ENCODE data around the gene MYRF.

The MYRF gene

DNA sequence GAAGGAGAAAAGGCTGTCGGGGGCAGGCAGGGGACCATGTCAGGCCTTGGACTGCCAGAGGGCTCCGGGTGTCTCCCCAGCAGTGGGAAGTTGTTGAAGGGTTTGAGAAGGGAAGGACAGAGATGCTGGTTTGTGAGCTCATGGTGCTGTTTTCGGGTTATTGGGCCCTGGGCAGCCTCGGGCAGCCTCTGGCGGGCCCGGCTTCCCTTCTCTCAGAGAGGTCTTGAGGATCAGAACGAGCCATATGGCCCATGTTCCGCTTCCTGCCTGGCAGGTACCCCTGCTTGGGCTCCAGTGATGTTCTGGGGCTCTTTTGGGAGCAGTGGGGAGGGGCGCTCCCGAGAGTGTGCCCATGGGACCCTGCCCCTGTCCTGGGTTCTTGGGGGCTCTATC is 9.8 kb downstream of the MYRF start:
- no peak for DNase-seq

DNA sequence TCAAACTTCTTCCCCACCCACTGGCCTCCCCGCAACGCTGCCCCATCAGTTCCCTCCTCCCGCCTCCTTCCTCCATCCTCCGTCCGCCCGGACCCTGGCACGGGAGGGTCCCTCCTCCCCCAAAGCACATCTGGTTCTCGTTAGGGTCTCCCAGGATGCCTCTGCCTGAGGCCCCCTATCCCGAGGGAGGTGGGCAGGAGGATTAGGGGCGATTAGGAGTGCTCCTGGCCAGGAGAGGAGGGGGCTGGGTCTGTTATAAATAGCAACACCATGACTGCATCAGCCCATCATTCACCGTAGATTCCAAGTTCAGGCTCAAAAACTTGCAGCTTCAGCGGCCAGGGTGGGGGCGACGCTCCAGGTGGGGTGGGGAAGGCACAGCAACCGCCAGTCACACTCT is 10.4 kb downstream of the MYRF start:
- no peak for DNase-seq

DNA sequence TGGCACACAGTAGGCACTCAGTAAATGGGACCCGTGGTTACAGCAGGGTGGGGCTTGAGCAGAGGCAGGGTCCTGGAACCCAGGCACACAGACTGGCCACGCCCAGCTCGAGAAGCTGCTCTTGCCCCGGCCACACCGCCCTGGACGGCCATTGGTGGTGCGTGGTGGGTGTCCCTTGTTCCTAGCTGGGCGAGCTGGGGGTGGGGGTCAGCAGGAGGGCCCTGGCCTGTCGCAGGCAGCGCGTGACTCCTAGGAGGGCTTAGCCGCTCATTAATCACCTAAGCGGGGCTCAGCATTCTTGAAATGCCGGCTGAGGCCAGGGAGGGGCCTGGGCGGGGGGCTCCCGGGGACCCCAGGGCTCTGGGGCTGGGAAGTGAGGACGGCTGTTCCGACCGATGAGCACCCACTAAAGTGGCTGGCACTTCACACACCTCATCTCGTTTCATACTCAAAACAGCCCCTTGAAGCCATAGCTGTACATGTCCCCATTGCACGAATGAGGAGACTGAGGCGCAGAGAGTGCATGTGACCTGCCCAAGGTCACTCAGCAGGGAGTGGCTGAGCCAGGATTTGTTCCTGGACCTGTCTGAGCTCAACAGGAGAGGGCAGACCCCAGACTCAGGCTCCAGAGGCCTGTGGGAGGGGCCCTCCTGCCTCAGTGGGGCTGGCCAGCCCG is 11.6 kb downstream of the MYRF start:
- DNase-seq = no peak

DNA sequence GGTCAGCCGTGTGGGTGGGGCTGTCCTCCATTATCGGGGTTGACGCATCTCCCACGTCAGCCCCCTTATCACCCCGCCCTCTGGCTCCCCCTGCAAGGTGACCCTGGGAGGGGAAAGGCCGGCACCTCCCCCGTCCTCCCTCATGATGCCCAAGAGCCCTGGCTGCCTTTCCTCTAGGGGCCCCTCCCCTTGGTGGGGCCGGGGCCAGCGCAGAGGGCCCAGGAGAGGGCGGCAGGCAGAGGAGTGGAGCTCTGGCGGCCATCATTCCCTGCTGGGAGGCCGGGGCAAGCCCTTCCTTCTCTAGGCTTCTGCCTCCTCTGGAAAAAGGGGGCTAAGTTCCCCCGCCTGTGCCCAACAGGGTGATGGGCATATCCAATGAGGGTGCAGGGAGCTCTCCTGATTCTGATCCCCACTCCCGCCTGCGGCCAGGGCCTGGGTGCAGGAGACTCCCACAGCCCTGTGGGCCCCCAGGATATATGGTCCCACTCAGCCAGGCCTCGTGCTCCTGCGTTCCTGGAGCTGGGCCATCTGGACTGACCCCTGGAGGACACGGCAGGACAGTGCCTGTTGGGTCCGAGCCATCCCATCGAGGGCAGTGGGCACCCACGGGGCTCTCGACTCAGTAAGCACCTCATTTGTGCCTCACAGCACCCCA is 12.3 kb downstream of the MYRF start:
- no peak for DNase-seq

DNA sequence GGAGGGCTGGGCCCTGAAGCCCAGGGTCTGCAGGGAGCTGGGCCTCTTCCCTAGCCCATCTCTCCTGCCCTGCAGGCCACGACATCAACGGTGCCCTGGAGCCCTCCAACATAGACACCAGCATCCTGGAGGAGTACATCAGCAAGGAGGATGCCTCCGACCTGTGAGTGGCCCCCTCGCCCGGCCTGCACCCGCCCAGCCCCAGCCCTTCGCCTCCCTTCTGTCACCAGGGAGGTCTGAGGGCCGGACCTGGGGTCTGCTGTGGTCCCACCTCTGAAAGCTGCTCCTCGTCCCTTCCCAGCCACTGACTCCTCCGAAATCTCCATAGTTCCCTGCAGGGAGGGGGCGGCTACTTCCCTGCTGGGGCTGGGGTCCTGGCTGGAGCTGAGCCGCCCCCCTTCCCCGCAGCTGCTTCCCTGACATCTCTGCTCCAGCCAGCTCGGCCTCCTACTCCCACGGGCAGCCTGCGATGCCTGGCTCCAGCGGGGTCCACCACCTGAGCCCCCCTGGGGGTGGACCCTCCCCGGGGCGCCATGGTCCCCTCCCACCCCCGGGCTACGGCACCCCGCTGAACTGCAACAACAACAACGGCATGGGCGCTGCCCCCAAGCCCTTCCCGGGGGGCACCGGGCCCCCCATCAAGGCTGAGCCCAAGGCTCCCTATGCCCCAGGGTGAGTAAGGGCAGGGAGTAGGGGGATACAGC is 13.3 kb downstream of the MYRF start:
- no peak for DNase-seq

DNA sequence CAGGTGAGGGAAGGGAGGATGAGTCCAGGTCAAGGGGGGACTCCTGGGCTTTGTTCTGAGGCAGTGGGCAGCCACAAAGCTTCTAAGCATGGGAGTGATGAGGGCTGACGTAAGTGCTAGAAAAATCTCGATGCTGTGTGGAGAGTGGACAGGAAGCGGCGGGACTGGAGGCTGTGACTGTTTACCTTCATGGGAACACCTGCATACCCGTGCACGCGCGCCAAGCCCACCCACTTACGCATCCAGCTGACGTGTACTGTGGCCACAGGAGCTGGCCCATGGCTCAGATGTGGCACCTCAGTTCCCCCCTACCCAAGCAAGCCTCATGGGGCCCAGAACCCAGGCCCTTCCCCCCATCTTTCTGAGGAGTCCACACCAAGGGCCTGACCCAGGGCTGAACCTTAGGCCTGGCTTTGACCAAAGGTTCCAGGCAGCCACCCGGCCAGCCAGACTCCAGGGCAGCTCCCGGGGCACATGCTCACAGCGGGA is 14.0 kb downstream of the MYRF start:
- DNase-seq = no peak

DNA sequence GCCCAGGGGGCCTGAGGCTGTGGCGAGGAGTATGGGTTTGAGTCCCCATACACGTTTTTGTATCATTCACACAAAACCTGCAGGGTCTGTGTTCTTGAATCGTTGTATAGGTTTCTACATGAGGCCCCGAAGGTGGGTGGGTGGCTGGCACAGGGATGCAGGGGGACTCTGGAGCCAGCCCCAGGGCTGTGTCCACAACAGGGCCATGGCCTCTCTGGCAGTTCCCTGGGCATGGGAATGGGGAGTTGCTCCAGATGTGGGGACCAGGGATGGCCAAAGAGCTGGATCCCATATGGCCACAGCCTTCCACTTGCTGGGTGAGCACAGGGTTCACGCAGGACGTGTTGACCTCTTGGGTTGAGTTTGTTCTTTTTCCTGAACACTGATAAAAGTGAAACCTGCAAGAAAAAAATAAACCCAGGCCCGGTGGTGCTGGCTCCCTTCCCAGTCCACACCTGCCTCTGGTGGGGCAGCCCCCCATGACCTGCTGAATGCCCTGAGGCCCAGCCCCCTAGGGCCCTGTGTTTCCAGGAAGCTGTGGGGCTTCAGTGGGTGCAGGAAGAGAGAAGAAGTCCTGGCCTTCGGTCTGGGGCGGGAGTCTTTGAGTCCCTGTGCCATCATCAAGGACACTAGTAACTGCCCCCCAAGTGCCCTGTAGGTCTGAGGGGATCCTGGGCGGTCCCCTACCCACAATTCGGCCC is 16.1 kb downstream of the MYRF start:
- DNase-seq = no peak

DNA sequence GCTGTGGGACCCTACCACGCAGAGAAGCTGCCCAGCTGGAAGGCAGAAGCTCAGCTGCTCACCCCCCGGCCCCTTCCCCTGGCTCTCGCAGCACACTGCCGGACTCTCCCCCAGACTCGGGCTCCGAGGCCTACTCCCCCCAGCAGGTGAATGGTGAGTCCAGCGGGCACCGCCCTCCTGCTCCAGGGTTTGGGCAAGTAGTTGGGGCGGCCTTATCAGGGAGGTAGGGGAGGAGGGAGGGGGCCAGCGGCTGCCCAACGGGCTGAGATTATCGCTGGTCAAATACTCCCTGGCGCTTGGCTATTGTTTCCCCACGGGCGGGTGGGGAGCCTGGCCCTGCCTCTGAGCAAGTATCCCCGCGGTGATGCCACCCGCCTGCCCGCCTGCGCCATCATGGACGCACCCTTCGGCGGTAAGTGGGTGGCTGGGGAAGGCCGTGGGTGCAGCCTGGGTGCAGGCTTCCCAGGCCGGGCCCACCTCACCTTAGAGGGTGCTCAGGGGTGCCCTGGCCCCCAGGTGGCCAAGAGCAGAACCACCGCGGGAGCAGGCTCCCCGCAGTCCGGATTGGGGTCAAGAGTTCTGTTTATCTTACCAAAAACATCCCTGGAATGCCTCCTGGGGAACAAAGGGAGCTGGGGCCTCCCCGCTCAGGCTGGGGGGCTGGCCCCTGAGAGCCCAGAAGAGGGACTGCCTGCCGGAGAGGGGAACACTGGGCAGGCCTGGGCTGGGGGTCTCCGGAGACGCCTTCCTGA is 16.9 kb downstream of the MYRF start:
- DNase-seq = no peak

DNA sequence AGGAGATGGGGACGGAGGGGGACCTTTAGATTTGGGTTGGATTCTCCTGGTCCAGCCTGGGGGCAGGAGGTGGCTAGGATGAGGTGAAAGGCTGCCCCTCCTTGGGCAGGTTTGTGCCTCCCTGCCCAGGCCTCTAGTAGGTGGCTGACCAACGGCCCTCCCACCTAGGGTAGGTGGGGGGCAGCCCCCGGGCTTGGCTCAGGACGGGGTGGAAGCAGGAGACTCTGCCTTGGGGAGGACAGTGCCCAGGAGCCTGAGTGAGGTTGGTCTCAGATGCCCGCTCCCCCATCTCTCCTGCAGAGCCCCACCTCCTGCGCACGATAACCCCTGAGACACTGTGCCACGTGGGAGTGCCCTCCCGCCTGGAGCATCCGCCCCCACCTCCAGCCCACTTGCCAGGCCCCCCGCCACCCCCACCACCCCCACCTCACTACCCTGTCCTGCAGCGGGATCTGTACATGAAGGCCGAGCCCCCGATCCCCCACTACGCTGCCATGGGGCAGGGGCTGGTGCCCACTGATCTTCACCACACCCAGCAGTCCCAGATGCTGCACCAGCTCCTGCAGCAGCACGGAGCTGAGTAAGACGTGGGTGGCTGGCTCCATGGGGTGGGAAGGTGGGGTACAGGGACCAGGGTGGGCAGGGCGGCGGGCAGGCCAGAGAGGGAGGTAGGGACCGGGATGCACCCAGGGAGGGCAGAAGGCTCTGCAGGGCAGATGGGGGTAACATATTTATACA is 17.7 kb downstream of the MYRF start:
- DNase-seq = no peak

DNA sequence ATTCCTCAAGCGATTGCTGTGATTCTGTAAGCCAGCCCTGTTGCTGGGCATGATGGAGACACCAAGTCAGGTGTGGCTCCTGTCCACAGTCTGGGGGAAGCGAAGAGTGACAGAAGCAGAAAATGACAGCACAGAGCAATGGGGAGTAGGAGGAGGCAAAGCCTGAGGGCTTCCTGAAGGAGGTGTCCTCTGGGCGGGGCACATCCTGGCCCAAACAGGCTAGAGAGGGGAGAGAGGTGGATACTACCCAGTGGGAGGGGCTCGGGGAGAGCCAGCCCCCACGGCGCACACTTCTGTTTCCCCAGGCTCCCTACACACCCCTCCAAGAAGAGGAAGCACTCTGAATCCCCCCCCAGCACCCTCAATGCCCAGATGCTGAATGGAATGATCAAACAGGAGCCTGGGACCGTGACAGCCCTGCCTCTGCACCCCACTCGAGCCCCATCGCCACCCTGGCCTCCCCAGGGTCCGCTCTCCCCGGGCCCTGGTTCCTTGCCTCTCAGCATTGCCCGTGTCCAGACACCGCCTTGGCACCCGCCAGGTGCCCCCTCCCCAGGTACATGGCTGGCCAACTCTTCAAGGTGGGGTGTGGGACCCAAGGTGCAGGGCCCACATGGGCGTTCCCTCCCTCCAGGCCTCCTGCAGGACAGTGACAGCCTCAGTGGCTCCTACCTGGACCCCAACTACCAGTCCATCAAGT is 18.9 kb downstream of the MYRF start:
- DNase-seq = no peak

DNA sequence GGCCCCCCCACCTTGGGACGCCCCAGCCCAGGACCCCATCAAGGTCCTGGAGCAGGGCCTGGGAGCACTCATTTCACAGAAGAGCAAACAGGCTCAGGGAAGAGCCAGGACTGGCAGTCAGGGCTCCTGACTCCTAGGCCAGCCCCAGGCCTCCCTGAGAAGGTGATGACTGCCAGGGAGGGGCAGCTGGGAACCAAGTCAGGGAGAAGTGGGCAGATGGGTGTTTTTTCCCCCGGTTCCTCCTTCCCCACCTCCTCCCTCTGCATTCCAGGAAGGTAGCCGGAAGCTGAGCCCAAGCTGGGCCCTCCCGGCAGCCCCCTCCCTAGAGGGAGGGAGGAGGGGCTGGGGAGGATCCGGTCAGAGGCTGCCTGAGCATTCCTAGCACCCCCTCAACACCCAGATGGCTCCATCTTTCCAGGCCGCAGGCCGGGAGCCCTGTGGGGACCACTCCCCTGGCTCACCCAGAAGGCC is 19.6 kb downstream of the MYRF start:
- DNase-seq = no peak

DNA sequence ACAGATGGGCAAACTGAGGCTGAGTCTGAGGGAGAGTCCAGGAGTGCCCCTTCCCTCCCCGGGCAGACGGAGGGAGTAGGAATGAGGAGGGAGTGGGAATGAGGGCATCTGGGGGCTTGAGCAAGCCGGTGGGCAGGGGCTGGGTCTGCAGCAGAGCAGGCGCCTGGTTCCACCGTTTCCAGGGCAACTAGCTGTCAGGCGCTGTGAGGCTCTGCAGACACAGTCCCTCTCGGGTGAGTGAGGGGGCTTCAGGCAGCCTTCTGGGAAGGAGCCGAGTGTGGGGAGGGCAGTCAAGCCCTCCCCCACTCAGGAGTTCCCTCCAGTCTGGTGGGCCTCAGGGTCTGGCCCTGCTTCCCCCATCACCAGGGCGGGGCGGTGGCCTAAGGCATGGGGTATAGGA is 20.9 kb downstream of the MYRF start:
- no peak for DNase-seq

DNA sequence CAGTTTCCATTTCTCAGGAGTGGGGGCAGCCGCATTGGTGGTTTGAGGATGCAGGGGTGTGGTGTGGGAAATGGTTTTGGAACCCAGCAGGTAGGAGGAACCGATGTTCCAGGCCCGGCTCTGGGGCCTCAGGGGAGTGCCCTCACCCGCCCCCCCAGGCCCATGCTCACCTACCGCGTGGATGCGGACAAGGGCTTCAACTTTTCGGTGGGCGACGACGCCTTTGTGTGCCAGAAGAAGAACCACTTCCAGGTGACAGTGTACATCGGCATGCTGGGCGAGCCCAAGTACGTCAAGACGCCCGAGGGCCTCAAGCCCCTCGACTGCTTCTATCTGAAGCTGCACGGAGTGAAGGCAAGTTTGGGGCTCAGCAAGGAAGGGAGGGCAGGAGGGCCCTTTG is 21.4 kb downstream of the MYRF start:
- DNase-seq = no peak

DNA sequence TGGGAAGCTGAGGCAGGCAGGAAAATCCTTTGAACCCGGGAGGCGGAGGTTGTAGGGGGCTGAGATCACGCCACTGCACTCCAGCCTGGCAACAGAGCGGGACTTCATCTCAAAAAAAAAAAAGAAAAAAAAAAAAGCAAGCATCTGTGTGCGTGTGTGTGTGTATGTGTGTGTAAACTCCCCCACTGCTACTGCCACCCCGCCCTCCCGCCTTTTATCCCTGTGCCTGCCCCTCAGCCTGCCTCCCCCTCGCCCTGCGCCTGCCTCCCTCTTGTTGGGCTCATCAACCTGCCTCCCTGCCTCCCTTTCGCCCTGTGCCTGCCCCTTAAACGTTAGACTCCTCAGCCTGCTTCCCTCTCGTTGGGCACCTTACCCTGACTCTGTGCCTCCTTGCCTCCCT is 22.0 kb downstream of the MYRF start:
- no peak for DNase-seq

DNA sequence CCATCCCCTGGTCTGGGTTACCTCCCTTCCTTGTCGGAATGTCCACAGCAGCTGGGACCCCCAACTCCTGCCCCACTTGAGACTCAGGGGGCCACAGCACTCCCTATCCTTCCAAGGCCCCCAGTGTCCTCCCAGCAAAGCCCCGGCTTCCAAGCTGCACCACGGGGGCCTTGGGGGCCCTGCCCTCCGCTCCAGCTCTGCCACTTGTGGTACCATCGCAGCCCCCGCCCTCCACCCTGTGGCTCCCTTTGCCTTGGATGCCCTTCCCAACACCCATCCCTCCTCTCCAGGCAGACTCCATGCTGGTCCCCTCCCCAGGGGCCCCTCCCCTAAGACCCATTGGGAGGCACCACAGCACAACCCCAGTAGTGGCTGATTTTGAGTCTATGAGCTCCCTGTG is 22.7 kb downstream of the MYRF start:
- no peak for DNase-seq

DNA sequence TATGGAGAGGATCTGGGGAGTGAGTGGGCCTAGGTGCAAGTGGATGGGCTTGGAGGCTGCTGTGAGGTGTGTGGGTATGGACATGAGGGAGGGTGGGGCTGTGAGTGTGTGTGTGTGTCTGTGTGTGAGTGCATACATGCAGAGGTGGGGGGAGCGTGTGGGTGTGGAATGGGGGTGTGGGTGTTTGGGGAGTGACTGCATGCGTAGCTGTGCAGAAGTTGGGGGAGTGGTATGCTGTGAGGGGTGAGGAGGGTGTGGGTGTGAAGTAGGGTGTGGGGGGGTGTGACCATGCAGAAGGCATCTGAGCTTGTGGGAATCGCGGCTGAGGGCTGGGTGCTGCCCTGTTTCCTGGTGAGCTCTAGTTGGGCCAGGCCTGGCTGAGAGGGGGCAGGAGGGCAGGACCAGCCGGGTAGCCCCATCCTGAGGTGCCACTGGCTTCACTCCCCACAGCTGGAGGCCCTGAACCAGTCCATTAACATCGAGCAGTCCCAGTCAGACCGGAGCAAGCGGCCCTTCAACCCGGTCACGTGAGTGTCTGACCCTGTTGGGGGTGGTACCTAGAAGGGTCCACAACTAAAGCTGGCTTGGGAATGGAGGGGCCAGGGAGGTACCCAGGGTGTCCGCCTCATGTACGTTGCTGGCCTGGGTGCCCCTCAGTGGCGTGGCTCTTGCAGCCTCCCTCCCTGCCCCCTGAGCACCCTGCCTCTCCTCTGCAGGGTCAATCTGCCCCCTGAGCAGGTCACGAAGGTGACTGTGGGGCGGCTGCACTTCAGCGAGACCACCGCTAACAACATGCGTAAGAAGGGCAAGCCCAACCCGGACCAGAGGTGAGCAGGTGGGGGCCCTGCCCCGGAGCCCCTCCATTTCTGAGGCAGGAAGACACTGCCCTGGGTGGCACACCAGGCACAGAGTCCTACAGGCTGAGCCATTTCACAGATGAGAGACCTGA is 23.4 kb downstream of the MYRF start:
- DNase-seq = no peak

DNA sequence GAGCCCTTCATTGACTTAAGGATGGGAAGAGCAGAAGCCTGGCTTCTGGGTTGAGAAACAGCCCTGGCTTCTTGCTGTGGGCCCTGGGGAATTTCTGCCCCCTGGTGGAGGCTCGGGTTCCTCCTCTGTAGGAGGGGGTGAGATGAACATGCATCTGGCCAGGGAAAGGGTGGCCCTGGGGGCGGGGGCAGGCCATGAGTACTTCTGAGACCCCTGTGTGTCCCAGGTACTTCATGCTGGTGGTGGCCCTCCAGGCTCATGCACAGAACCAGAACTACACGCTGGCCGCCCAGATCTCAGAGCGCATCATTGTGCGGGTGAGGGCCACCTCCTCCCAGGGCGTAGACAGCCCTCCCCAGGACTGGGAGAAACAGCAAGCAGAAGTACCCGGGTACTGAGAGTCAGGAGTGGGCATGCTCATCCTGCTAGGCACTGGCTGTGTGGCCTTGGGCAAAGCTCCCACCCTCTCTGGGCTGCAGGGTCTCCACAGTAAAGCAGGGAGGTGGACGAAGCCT is 24.2 kb downstream of the MYRF start:
- DNase-seq = peak; percentile 75

DNA sequence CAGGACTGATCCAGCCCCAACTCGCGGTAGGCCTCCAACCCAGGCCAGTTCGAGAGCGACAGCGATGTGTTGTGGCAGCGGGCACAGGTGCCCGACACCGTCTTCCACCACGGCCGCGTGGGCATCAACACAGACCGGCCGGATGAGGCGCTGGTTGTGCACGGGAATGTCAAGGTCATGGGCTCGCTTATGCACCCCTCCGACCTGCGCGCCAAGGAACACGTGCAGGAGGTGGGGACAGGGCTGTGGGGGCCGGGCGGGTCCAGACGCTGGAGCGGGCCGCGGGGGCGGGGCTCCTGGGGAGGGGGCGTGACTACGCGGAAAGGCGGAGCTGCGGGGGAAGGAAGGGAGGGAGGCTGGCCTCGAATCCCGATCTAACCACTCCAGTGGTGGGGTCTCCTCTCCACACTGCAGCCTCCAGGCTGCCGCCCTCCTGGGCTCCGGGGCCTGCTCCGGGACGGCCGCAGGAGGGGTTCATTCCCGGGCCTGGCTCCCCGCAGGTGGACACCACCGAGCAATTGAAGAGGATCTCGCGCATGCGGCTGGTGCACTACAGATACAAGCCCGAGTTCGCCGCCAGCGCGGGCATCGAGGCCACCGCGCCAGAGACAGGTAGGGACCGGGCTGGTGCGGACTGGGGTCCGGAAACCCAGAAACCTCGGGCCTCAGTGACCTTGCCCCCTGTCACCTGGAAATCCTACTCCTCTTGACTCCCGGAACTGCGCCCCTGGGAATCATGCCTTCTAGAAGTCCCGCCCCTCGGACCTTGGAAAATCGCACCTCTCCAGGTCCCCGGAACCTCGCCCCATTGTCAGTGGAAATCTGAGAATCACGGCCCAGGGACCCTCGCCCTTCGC is 25.0 kb downstream of the MYRF start:
- peak; percentile 52 for DNase-seq

DNA sequence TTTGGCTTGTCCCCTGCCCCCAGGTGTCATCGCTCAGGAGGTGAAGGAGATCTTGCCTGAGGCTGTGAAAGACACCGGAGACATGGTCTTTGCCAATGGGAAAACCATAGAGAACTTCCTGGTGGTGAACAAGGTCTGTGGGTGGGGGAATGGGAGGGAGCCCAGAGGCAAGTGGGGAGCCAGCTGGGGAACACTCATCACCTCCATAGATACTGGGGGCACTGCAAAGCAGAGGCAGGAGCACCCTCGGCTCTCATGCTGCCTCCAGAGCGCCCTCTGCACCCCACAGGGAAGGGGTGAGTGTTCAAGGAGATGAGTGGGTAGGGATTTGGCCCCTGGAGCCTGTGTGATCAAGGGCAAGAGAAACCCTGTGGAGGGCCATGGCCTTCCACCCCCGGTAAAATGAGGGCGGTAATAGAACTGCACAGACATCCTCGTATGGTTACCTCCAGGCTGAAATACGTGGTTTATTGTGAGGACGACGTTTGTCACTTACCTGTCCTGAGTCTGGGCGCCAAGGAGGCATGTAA is 26.0 kb downstream of the MYRF start:
- no peak for DNase-seq
